ENCODE measurements around the gene CD4. TPM values are rescaled to one million over a fixed set of nuclear protein-coding genes. Genes with fewer than 3 reads are reported as not detected.

Gene CD4
- total RNA-seq, 1 experiment from 2014 or later, result 0.42 TPM

DNA sequence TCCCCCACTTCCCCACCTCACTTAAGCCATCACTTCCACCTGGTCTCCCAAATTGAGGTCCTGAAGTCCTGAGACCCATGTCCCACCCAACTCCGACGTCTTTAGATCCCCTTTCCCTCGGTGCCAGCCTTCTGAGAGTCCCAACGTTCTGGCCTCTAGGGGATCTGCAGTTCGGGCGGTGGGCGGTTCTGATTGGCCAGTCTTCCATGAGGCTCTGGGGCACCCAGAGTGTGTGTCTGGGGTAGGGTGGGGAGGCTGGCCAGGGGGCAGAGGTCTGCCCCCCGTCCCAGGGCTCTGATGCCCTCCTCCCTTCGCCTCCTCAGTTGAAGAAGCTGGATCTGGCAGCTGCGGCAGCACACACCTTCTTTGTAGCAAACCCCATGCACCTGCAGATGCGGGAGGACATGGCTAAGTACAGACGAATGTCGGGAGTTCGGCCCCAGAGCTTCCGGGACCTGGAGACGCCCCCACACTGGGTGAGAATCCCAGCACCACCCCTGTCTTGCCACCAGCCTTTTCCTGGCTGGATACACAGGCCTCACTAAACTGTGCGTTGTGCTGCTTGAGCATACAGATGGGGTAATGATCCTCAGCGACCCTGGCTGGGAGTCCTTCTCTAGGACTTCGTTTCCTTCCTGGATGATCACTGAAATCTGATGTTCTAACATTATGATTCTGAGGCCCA, 40.4 kb downstream of the CD4 start:
- H3K9me3 ChIP-seq (ENCODE audit: control insufficient read depth in 1 of 2, insufficient read depth in 1 of 2, low read depth in 1 of 2, low read length in 2 of 2), result no peaks in the 10 kb centered on the region
- CTCF ChIA-PET, result interaction anchor here (1.0 to 2.7 kb wide), 5 partner anchors 22 to 259 kb away, joined by 3 to 11 read pairs (median 8); partner anchors contain the start of genes CDCA3, MLF2, PTMS and USP5
- DNase-seq (ENCODE audit: low read depth, low spot score), result peak; percentile 63
- peak overlapping the region; percentile 79 to 95 for H3K4me3 ChIP-seq (replicated peaks in 1 of 2; ENCODE audit: low read depth in 1 of 2, low read length in 2 of 2)
- H3K4me2 ChIP-seq (ENCODE audit: low read length), result peak overlapping the region; percentile 87
- peaks cover 12 to 31% of the 10 kb centered on the region in 2 experiments for H3K4me1 ChIP-seq (ENCODE audit: control insufficient read depth in 1 of 2, insufficient read depth in 2 of 2, low read length in 2 of 2)
- intact Hi-C loops (cut with micrococcal nuclease), result no loop called here
- H3K36me3 ChIP-seq (ENCODE audit: control insufficient read depth in 1 of 2, insufficient read depth in 2 of 2, low read length in 2 of 2), result peaks cover 8 to 28% of the 10 kb centered on the region in 2 experiments; a peak in 3 of 4 replicates
- no peaks in the 10 kb centered on the region for H3K27me3 ChIP-seq (ENCODE audit: insufficient read depth, low read length)
- H3K9me2 ChIP-seq (ENCODE audit: insufficient read depth), result no peaks in the 10 kb centered on the region
- RAD21 ChIA-PET (ENCODE audit: low non-redundant PET in 1 of 2, low total read pairs in 2 of 2, uncharacterized antibody in 2 of 2, unreplicated experiment in 2 of 2), result no interaction called here
- no peak overlapping the region for H2AFZ ChIP-seq (ENCODE audit: low read depth, low read length, poor library complexity, severe bottlenecking)
- TF ChIP-seq TCF7L2 (IDR thresholded peaks at IDR 0.05; ENCODE audit: borderline replicate concordance, extremely low read depth, insufficient read depth, insufficient read length) (no peak), JUND (IDR thresholded peaks at IDR 0.05) (no peak), ATF3 (IDR thresholded peaks at IDR 0.05) (no peak), POLR2AphosphoS5 (IDR thresholded peaks at IDR 0.05; ENCODE audit: low read depth, low read length) (peak; percentile 84)
- TF ChIP-seq, protein P1, sequence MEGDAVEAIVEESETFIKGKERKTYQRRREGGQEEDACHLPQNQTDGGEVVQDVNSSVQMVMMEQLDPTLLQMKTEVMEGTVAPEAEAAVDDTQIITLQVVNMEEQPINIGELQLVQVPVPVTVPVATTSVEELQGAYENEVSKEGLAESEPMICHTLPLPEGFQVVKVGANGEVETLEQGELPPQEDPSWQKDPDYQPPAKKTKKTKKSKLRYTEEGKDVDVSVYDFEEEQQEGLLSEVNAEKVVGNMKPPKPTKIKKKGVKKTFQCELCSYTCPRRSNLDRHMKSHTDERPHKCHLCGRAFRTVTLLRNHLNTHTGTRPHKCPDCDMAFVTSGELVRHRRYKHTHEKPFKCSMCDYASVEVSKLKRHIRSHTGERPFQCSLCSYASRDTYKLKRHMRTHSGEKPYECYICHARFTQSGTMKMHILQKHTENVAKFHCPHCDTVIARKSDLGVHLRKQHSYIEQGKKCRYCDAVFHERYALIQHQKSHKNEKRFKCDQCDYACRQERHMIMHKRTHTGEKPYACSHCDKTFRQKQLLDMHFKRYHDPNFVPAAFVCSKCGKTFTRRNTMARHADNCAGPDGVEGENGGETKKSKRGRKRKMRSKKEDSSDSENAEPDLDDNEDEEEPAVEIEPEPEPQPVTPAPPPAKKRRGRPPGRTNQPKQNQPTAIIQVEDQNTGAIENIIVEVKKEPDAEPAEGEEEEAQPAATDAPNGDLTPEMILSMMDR (IDR thresholded peaks at IDR 0.05 in 2 of 3, conservative IDR thresholded peaks at IDR 0.05 in 1 of 3; ENCODE audit: borderline replicate concordance in 1 of 3, insufficient read depth in 1 of 3, low read depth in 2 of 3, low read length in 2 of 3), result peak in 2 of 3 experiments; percentile 41 to 46; a peak in 3 of 6 replicates
- BruUV-seq (replicated peaks), result no TSS peak
- POLR2A ChIA-PET, result interaction anchor here (1.5 to 3.6 kb wide), 4 partner anchors 11 to 105 kb away, joined by 3 to 12 read pairs (median 7); partner anchors contain the start of genes CDCA3, GNB3 and USP5
- ATAC-seq, result peak; percentile 65
- H3K79me2 ChIP-seq (ENCODE audit: insufficient read depth, low read length), result peaks cover 31% of the 10 kb centered on the region
- peak overlapping the region; percentile 99 for H3K9ac ChIP-seq (ENCODE audit: low read length)
- no peaks in the 10 kb centered on the region for H4K20me1 ChIP-seq (ENCODE audit: insufficient read depth)
- peak overlapping the region; percentile 88 for H3K27ac ChIP-seq (ENCODE audit: low read depth, low read length)
